ENCODE data around the gene SRCAP. TPM values are rescaled to one million over a fixed set of nuclear protein-coding genes. Genes with fewer than 3 reads are reported as not detected.

Gene SRCAP
- polyA plus RNA-seq, 1 of the 3 experiments (the other 2 are of a cell fraction): 5.6 TPM

- POLR2A ChIA-PET: no interaction called here
- TF ChIP-seq, protein P1, sequence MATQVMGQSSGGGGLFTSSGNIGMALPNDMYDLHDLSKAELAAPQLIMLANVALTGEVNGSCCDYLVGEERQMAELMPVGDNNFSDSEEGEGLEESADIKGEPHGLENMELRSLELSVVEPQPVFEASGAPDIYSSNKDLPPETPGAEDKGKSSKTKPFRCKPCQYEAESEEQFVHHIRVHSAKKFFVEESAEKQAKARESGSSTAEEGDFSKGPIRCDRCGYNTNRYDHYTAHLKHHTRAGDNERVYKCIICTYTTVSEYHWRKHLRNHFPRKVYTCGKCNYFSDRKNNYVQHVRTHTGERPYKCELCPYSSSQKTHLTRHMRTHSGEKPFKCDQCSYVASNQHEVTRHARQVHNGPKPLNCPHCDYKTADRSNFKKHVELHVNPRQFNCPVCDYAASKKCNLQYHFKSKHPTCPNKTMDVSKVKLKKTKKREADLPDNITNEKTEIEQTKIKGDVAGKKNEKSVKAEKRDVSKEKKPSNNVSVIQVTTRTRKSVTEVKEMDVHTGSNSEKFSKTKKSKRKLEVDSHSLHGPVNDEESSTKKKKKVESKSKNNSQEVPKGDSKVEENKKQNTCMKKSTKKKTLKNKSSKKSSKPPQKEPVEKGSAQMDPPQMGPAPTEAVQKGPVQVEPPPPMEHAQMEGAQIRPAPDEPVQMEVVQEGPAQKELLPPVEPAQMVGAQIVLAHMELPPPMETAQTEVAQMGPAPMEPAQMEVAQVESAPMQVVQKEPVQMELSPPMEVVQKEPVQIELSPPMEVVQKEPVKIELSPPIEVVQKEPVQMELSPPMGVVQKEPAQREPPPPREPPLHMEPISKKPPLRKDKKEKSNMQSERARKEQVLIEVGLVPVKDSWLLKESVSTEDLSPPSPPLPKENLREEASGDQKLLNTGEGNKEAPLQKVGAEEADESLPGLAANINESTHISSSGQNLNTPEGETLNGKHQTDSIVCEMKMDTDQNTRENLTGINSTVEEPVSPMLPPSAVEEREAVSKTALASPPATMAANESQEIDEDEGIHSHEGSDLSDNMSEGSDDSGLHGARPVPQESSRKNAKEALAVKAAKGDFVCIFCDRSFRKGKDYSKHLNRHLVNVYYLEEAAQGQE (IDR thresholded peaks at IDR 0.05; ENCODE audit: low read depth, low read length): no peak
- H3K79me2 ChIP-seq (ENCODE audit: insufficient read depth): no peaks in the 10 kb centered on the region
- DNase-seq: no peak
- no peaks in the 10 kb centered on the region for H3F3A ChIP-seq (replicated peaks; ENCODE audit: insufficient read depth)
- no peak overlapping the region for H2AFZ ChIP-seq (ENCODE audit: low read depth)
- WGBS (ENCODE audit: low lambda C conversion rate): 90% methylated on average over 10 of the region's 10 CpGs
- no peaks in the 10 kb centered on the region for H3K36me3 ChIP-seq (replicated peaks in 1 of 2; ENCODE audit: control insufficient read depth in 1 of 2, insufficient read depth in 2 of 2, low read length in 1 of 2)
- H3K9ac ChIP-seq: no peak overlapping the region
- H3K9me2 ChIP-seq: no peaks in the 10 kb centered on the region
- no peak overlapping the region for H3K4me2 ChIP-seq
- no peaks in the 10 kb centered on the region for H4K20me1 ChIP-seq (ENCODE audit: insufficient read depth)
- CTCF ChIA-PET: interaction anchor here (1.0 to 2.6 kb wide), 5 partner anchors 10 to 37 kb away, joined by 3 to 30 read pairs (median 3); partner anchors contain the start of gene FBRS
- peaks cover 0 to 5% of the 10 kb centered on the region in 2 experiments; a peak in 1 of 4 replicates for H3K4me1 ChIP-seq (ENCODE audit: control insufficient read depth in 1 of 2, insufficient read depth in 2 of 2, low read depth in 1 of 2, low read length in 1 of 2)
- H3K4me3 ChIP-seq (ENCODE audit: low read depth in 2 of 2, low read length in 1 of 2): no peak overlapping the region
- H3K27me3 ChIP-seq (ENCODE audit: insufficient read depth): no peaks in the 10 kb centered on the region
- H3K27ac ChIP-seq (ENCODE audit: low read depth in 2 of 2, low read length in 1 of 2): no peak overlapping the region
- H3K9me3 ChIP-seq: no peaks in the 10 kb centered on the region
These were observed 6.4 kb upstream of the SRCAP start for GRCh38 chr16:30692396-30693064.

DNA sequence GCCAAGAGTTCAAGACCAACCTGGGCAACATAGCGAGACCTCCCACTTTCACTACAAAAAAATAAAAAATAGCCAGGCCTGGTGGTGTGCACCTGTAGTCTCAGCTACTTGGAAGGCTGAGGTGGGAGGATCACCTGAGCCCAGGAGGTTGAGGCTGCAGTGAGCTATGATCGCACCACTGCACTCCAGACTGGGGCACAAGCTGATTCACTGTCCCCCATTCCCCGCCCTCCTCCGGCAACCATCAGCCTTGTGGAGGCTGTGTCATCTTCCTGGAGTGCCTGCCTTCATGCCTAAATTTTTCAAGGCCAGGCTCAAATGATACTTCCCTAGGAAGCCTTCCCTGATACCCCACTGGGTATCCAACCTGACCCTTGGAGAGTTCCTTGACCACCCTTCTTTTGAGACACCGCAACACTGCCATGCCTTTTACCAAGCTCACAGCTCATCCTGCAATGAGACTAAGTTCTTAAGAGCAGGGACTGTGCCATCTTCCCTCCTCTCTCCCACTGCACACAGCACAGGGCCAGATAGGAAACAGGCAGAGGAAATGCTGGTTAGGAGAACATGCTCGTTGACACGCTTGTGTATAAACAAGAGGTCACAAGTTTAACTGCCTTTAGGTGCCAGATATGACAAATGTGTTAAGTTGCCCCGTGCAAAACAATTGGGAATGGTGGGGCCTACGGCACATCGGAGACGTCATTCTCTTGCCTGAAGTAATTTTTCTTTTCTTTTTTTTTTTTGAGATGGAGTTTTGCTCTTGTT lies 3.9 kb upstream of the SRCAP start:
- TF ChIP-seq FOXM1 (IDR thresholded peaks at IDR 0.05; ENCODE audit: low read depth) (no peak), TEAD4 (IDR thresholded peaks at IDR 0.05; ENCODE audit: borderline replicate concordance, insufficient read depth) (no peak), MEF2A (IDR thresholded peaks at IDR 0.05; ENCODE audit: borderline replicate concordance, low read depth) (no peak), GABPA (IDR thresholded peaks at IDR 0.05; ENCODE audit: low read depth) (no peak), EP300 (IDR thresholded peaks at IDR 0.05; ENCODE audit: borderline replicate concordance in 1 of 2, low read depth in 1 of 2, low read length in 1 of 2) (no peak), SMC3 (IDR thresholded peaks at IDR 0.05; ENCODE audit: low read depth, low read length) (no peak), USF2 (IDR thresholded peaks at IDR 0.05; ENCODE audit: borderline replicate concordance, low read depth, low read length) (no peak), FOSL2 (IDR thresholded peaks at IDR 0.05; ENCODE audit: borderline replicate concordance, low read depth) (no peak), MXI1 (IDR thresholded peaks at IDR 0.05; ENCODE audit: low read depth, low read length) (no peak), RXRA (IDR thresholded peaks at IDR 0.05; ENCODE audit: borderline replicate concordance, low read depth) (no peak), FOXJ3 (CRISPR knock-in tag; IDR thresholded peaks at IDR 0.05) (no peak), ELF1 (IDR thresholded peaks at IDR 0.05) (no peak), TAF1 (IDR thresholded peaks at IDR 0.05; ENCODE audit: borderline replicate concordance, low read depth, low read length) (no peak)
- TF ChIP-seq, protein P2, sequence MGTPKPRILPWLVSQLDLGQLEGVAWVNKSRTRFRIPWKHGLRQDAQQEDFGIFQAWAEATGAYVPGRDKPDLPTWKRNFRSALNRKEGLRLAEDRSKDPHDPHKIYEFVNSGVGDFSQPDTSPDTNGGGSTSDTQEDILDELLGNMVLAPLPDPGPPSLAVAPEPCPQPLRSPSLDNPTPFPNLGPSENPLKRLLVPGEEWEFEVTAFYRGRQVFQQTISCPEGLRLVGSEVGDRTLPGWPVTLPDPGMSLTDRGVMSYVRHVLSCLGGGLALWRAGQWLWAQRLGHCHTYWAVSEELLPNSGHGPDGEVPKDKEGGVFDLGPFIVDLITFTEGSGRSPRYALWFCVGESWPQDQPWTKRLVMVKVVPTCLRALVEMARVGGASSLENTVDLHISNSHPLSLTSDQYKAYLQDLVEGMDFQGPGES (IDR thresholded peaks at IDR 0.05; ENCODE audit: low read depth, low read length): no peak
- TF ChIP-seq, protein P3, sequence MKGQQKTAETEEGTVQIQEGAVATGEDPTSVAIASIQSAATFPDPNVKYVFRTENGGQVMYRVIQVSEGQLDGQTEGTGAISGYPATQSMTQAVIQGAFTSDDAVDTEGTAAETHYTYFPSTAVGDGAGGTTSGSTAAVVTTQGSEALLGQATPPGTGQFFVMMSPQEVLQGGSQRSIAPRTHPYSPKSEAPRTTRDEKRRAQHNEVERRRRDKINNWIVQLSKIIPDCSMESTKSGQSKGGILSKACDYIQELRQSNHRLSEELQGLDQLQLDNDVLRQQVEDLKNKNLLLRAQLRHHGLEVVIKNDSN (IDR thresholded peaks at IDR 0.05; ENCODE audit: borderline replicate concordance, low read depth): no peak
- Histone ChIP-seq H3K79me2 (ENCODE audit: insufficient read depth) (peaks cover 13% of the 10 kb centered on the region), H3K9ac (no peak overlapping the region), H3K36me3 (replicated peaks in 1 of 2; ENCODE audit: control insufficient read depth in 1 of 2, insufficient read depth in 2 of 2, low read length in 1 of 2) (peaks cover 0 to 2% of the 10 kb centered on the region in 2 experiments), H3K27ac (ENCODE audit: low read depth in 2 of 2, low read length in 1 of 2) (no peak overlapping the region), H3K9me3 (no peaks in the 10 kb centered on the region), H3K4me1 (ENCODE audit: control insufficient read depth in 1 of 2, insufficient read depth in 2 of 2, low read depth in 1 of 2, low read length in 1 of 2) (peaks cover 3 to 10% of the 10 kb centered on the region in 2 experiments), H3F3A (replicated peaks; ENCODE audit: insufficient read depth) (no peaks in the 10 kb centered on the region), H3K9me2 (no peaks in the 10 kb centered on the region), H2AFZ (ENCODE audit: low read depth) (no peak overlapping the region), H3K4me2 (no peak overlapping the region), H4K20me1 (ENCODE audit: insufficient read depth) (peaks cover 5% of the 10 kb centered on the region), H3K4me3 (ENCODE audit: low read depth in 2 of 2, low read length in 1 of 2) (no peak overlapping the region), H3K27me3 (ENCODE audit: insufficient read depth) (no peaks in the 10 kb centered on the region)
- ChIA-PET CTCF (interaction anchor here (0.6 to 2.8 kb wide), 8 partner anchors 17 to 80 kb away, joined by 3 to 18 read pairs (median 6); partner anchors contain the start of gene PRR14), POLR2A (interaction anchor here (0.7 kb wide), 1 partner anchor 199 kb away, joined by 3 read pairs; no protein-coding TSS in a partner anchor)
- no peak for DNase-seq
- WGBS (ENCODE audit: low lambda C conversion rate): 90% methylated on average over 11 of the region's 11 CpGs
